Endothelial cell of umbilical vein (primary cell): ENCODE data around the gene FBXW7. TPM values are rescaled to one million over a fixed set of nuclear protein-coding genes. Genes with fewer than 3 reads are reported as not detected.

Experiments
- BruUV-seq: library from RNA; stranded (reverse); fragments of 400-500 nt; replicated peaks from 2 replicates; lab custom pipeline; 2021; lab: Mats Ljungman, UMichigan
- CTCF ChIA-PET: fragments of 300-600, 350-600 bp; sonication (Branson Sonifier 250); formaldehyde crosslinking; loops from one replicate; lab custom pipeline; 2021; ENCODE audit warnings: antibody characterized with exemption, inconsistent platforms; lab: Charles Lee
- POLR2A ChIA-PET: fragments of 300-600, 350-600 bp; sonication (Branson Sonifier 250); formaldehyde crosslinking; loops from one replicate; lab custom pipeline; 2021; ENCODE audit warnings: antibody characterized with exemption, inconsistent platforms; lab: Charles Lee
- DNase-seq: peaks from one replicate; pipeline ENCODE4 v3.0.0-alpha.2; 2011; ENCODE audit warnings: low read depth, low spot score
- FAIRE-seq: peaks from 2 replicates; lab custom pipeline; 2011; peaks lifted over from hg19 to GRCh38; lab: Jason Lieb, UNC
- H2AFZ ChIP-seq: 2 replicates; pipeline ENCODE4 v1.6.0; 2012; ENCODE audit warnings: low read depth, low read length, control low read depth, inconsistent platforms
- H3K27ac ChIP-seq: 2 replicates; pipeline ENCODE4 v1.5.1; 2011; ENCODE audit warnings: low read depth, mild to moderate bottlenecking, control low read depth, low read length, moderate library complexity; ENCODE audit not compliant: insufficient read depth
- H3K27me3 ChIP-seq, 2 experiments: 2 replicates each; pipeline versions ENCODE4 v1.6.0 to v1.6.1; 2011; ENCODE audit warnings: low read length in 2 of 2, mixed read lengths in 1 of 2; ENCODE audit not compliant: control insufficient read depth in 2 of 2, insufficient read depth in 2 of 2
- H3K36me3 ChIP-seq, 2 experiments: 2 replicates in 1 of 2; 3 replicates in 1 of 2; pipeline ENCODE4 v1.5.1; 2011; ENCODE audit warnings: low read length in 2 of 2, mild to moderate bottlenecking in 1 of 2, moderate library complexity in 1 of 2; ENCODE audit not compliant: control insufficient read depth in 2 of 2, insufficient read depth in 2 of 2; ENCODE audit errors: extremely low read depth in 1 of 2
- H3K4me1 ChIP-seq: 3 replicates; pipeline ENCODE4 v1.5.1; 2011; ENCODE audit warnings: mild to moderate bottlenecking, low read length; ENCODE audit not compliant: control insufficient read depth, insufficient read depth; ENCODE audit errors: extremely low read depth
- H3K4me2 ChIP-seq: 2 replicates; pipeline ENCODE4 v1.6.1; 2011; ENCODE audit warnings: low read length, control low read depth, mixed read lengths; ENCODE audit not compliant: insufficient read depth
- H3K4me3 ChIP-seq, 3 experiments: fragments of 200-600 bp in 1 of 3; sonication (generic), shearing (Covaris generic) in 1 of 3; replicated peaks in 1 of 3; 2 replicates each; pipeline ENCODE4 v1.5.1; 2011 to 2016; ENCODE audit warnings: control low read depth in 3 of 3, low read length in 3 of 3, mild to moderate bottlenecking in 2 of 3, inconsistent platforms in 1 of 3, low read depth in 1 of 3, moderate library complexity in 1 of 3; ENCODE audit not compliant: insufficient read depth in 1 of 3
- H3K79me2 ChIP-seq: 2 replicates; pipeline ENCODE4 v1.6.0; 2012; ENCODE audit warnings: low read length, inconsistent platforms; ENCODE audit not compliant: control insufficient read depth, insufficient read depth
- H3K9ac ChIP-seq: replicated peaks from 2 replicates; pipeline ENCODE3; 2011; ENCODE audit warnings: low read length, control low read depth; ENCODE audit not compliant: insufficient read depth; ENCODE audit errors: extremely low read depth
- H3K9me1 ChIP-seq: replicated peaks from 3 replicates; pipeline ENCODE4 v1.6.0; 2011; ENCODE audit warnings: mild to moderate bottlenecking, low read length; ENCODE audit not compliant: control insufficient read depth, insufficient read depth; ENCODE audit errors: extremely low read depth
- H3K9me3 ChIP-seq: replicated peaks from 2 replicates; pipeline ENCODE4 v1.5.1; 2012; ENCODE audit warnings: low read length, inconsistent platforms; ENCODE audit not compliant: control insufficient read depth, insufficient read depth
- H4K20me1 ChIP-seq: replicated peaks from 2 replicates; pipeline ENCODE3; 2011; ENCODE audit warnings: mild to moderate bottlenecking, low read length; ENCODE audit not compliant: control insufficient read depth, insufficient read depth; ENCODE audit errors: extremely low read depth
- CTCF ChIP-seq, 2 donors: IDR thresholded peaks; 1 replicate in 1 of 2; 2 replicates in 1 of 2; pipeline ENCODE4 v1.5.1; 2011; ENCODE audit warnings: low read length in 2 of 2, mild to moderate bottlenecking in 2 of 2, moderate library complexity in 2 of 2, control low read depth in 1 of 2, inconsistent platforms in 1 of 2, low read depth in 1 of 2; ENCODE audit not compliant: insufficient read depth in 1 of 2; ENCODE audit errors: extremely low read depth in 1 of 2
- EZH2 ChIP-seq: IDR thresholded peaks from 2 replicates; pipeline ENCODE4 v1.6.1; 2012; ENCODE audit warnings: borderline replicate concordance, low read depth, mild to moderate bottlenecking, moderate library complexity, low read length, inconsistent platforms; ENCODE audit not compliant: severe bottlenecking
- FOS ChIP-seq: IDR thresholded peaks from 2 replicates; pipeline ENCODE4 v1.6.1; 2011; ENCODE audit warnings: mild to moderate bottlenecking, low read length, moderate library complexity, borderline replicate concordance; ENCODE audit not compliant: insufficient read depth
- GATA2 ChIP-seq: IDR thresholded peaks from 2 replicates; pipeline ENCODE4 v1.7.0; 2011; ENCODE audit warnings: low read depth, mild to moderate bottlenecking, moderate library complexity, mixed read lengths, low read length; ENCODE audit not compliant: insufficient read length, insufficient read depth
- JUN ChIP-seq: IDR thresholded peaks from 2 replicates; pipeline ENCODE4 v1.6.1; 2011; ENCODE audit warnings: borderline replicate concordance, low read depth; ENCODE audit not compliant: insufficient read length, insufficient read depth
- MAX ChIP-seq: IDR thresholded peaks from 2 replicates; pipeline ENCODE4 v1.6.1; 2011; ENCODE audit not compliant: insufficient read depth, insufficient read length
- MYC ChIP-seq: IDR thresholded peaks from one replicate; pipeline ENCODE4 v1.6.1; 2011; ENCODE audit warnings: mild to moderate bottlenecking, low read depth, low read length
- POLR2A ChIP-seq: IDR thresholded peaks from 2 replicates; pipeline ENCODE4 v1.6.1; 2012; ENCODE audit warnings: low read depth, mild to moderate bottlenecking, control low read depth, low read length
- POLR2AphosphoS5 ChIP-seq: IDR thresholded peaks from 2 replicates; pipeline ENCODE4 v1.6.1; 2012; ENCODE audit warnings: low read depth, mild to moderate bottlenecking, control low read depth, low read length, moderate library complexity; ENCODE audit not compliant: insufficient read depth
- dilution Hi-C: fragments of 300-500 bp; cut with MboI; formaldehyde crosslinking; loops from one replicate; pipeline ENCODE4 v1.15.0; 2019; ENCODE audit warnings: low sequenced_read_pairs; ENCODE audit not compliant: extremely low pct_ligation_motif_present
- intact Hi-C: fragments of 100-400 bp; cut with micrococcal nuclease; formaldehyde crosslinking; loops from one replicate; pipeline ENCODE4 v1.10.0; 2022
- polyA plus RNA-seq, 4 experiments: library from polyadenylated mRNA; depleted of rRNA in 3 of 4; stranded (reverse) in 3 of 4; unstranded in 1 of 4; fragments of >200 nt; gene quantifications; 2 replicates each; pipeline versions ENCODE4 v1.2.1 to v1.2.3, GENCODE V29; 2011 to 2012; ENCODE audit warnings: missing spikeins in 1 of 4
- total RNA-seq: library from RNA; stranded (reverse); gene quantifications from 2 replicates; pipeline ENCODE4 v1.2.3, GENCODE V29; 2021

Gene FBXW7
- total and polyA plus RNA-seq, 2 donors (not counting 3 experiments of a cell fraction or from before 2014, with no cell fraction given), result 7.0 to 28.1 TPM

GRCh38 chr4:152427981-152428380, 107.9 kb downstream of the FBXW7 start:
- FAIRE-seq (no peak), DNase-seq (no peak)
- CTCF ChIA-PET, result interaction anchor here (1.5 kb wide), 1 partner anchor 27 kb away, joined by 3 read pairs; no protein-coding TSS in a partner anchor
- Histone ChIP-seq H3K36me3 (no peaks in the 10 kb centered on the region), H3K79me2 (peaks cover 12% of the 10 kb centered on the region), H2AFZ (no peak overlapping the region), H3K9ac (no peak overlapping the region), H3K9me3 (no peaks in the 10 kb centered on the region), H3K27ac (no peak overlapping the region), H3K4me2 (no peak overlapping the region), H3K4me3 (no peak overlapping the region), H3K9me1 (no peaks in the 10 kb centered on the region), H3K4me1 (no peaks in the 10 kb centered on the region), H3K27me3 (no peaks in the 10 kb centered on the region), H4K20me1 (no peaks in the 10 kb centered on the region)
- POLR2A ChIA-PET, result no interaction called here
- TF ChIP-seq FOS (no peak), POLR2A (no peak), GATA2 (no peak), JUN (no peak), CTCF (IDR thresholded peaks at IDR 0.05; ENCODE audit: extremely low read depth in 1 of 2, insufficient read depth in 1 of 2, low read depth in 1 of 2, low read length in 2 of 2) (no peak), EZH2 (no peak), MYC (no peak), POLR2AphosphoS5 (no peak), MAX (no peak)
- BruUV-seq, result no TSS peak
- dilution Hi-C loops, result no loop called here
- intact Hi-C loops, result no loop called here
